NCI-H187 (cell line): ENCODE measurements around the gene KDSR.
A peak's percentile ranks its signal among the peaks of the same experiment; 100 is the strongest.

Experiments used
- DNase-seq, 2 experiments: peaks; one replicate each; lab custom pipeline; 2025; lab: John Stamatoyannopoulos, UW

The KDSR gene

GRCh38 chr18:63367053-63367953, at the start of gene KDSR:
Gene KDSR, minus strand, starts transcription at chr18:63367206. Its CDS starts 88 bp downstream, at chr18:63367118.
- DNase-seq, result peak; percentile 93

- DNase-seq, result no peak
Observed at GRCh38 chr18:63412953-63413352, 45.9 kb upstream of the KDSR start.

- DNase-seq, result no peak
Observed at GRCh38 chr18:63410792-63411191, 43.8 kb upstream of the KDSR start.

- no peak for DNase-seq
Observed at GRCh38 chr18:63409301-63409700, 42.3 kb upstream of the KDSR start.

- DNase-seq, result no peak
Observed at GRCh38 chr18:63407734-63408133, 40.7 kb upstream of the KDSR start.

DNA sequence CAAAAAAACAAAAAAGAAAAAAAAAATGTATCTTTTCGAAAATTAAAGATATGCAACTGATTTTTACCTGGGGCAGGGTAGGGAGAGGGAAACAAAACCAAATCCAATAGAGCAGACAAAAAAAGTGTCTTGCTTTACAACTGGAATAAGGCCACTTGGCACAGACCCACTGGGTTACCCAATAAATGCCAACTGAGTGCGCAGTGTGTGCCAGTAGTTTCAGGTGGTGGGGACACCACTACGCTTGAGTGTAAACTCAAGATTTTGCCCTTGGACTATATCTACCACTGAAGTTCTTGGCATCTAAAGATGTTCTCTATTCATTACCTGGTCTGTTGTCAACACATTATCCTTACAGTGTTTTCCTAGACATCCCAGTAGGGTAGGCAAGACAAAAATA, 39.0 kb upstream of the KDSR start:
- DNase-seq, result no peak

- DNase-seq, result no peak
Observed at GRCh38 chr18:63402246-63403162, 35.5 kb upstream of the KDSR start.

GRCh38 chr18:63399300-63399699, 32.3 kb upstream of the KDSR start:
- DNase-seq, result no peak

DNA sequence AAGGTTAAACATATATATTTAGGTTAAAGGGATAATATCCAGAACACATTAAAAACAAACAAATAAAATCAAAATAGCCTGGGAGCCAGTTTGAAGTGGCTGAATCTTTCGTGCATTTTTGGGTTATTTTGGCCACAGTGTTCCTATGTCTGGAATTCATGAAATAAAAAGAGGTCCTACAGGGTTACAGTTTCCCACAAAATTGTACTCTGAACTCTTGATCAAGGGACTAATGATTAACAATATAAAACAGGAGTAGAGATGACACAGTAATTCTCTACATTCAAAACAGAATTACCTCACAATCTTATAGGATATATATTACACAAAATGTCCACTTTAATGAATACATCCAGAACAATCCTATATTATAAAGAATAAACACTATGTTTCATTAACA, 30.3 kb upstream of the KDSR start:
- DNase-seq, result no peak

DNA sequence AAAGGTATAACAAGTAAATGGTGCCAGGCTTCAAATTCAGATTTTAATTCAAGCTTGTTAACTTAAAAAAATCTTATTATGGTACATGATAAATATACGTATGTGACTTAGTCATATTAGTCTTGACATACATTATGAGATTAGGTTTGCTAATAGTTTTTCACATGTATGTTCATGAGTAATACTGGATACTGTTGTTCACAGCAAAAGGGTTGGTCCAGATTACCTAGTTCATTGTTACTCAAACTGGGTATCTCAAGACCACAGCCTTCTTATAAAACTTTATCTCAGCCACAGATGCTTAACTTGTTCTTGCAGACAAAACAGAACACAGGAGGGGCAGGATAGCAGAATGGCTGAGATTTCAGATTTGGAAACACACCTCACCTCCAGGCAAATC, 28.5 kb upstream of the KDSR start:
- DNase-seq, result no peak

- DNase-seq, result no peak
Observed at GRCh38 chr18:63394954-63395353, 27.9 kb upstream of the KDSR start.

DNA sequence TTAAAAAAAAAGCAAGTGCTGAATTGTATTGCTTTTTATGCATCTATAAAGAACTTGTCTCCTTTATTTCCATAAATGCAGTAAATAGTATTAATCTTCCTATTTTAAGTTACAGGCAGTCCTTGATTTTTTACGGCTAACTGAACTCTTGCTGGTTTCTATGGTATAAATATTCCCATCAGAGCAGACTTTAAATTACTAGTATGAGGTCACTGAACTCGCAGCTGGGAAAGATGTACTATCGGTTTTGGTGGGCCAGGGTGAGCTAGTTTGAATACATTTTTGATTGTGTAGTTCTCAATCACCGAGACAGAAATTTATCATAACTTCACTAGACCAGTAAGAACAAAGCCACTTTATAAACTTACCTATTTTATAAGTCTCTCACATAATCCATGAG, 20.9 kb upstream of the KDSR start:
- DNase-seq, result no peak

DNA sequence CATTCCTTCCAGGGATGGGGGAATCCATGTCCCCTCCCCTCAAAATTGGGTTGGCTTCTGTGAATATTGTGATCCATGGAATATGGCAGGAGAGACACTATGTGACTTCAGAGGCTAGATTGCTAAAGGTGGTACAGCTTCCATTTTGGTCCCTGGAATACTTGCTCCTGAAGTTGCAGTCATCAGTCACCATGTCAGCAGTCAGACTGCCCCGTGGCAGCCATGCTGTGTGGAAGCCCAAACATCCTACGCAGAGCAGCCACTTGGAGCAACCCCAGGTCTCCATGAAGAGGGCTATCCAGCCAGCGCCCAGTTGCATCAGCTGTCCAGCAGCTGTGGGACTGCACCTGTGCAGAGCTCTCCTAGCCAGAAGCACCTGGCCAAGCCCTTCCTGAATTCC, 15.8 kb upstream of the KDSR start:
- no peak for DNase-seq

DNA sequence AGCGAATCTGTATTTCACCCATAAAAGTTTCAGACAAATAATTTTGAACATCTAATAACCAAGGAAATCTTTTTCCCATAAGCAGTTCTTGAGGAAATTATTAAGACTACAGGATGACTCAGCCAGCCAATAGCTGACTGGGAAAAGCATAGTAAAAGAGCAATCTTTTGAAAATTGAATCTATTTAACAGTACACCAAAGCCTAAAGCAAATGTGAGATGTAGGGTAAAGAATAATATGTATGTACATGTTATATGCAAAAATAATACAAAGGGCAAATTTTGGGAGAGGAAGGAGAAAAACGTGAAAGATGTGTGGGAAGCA, 12.6 kb upstream of the KDSR start:
- no peak for DNase-seq

- DNase-seq, result no peak
Observed at GRCh38 chr18:63378919-63379638, 12.1 kb upstream of the KDSR start.

GRCh38 chr18:63377275-63377980, 10.4 kb upstream of the KDSR start:
- no peak for DNase-seq

- no peak for DNase-seq
Observed at GRCh38 chr18:63376538-63376937, 9.5 kb upstream of the KDSR start.

DNA sequence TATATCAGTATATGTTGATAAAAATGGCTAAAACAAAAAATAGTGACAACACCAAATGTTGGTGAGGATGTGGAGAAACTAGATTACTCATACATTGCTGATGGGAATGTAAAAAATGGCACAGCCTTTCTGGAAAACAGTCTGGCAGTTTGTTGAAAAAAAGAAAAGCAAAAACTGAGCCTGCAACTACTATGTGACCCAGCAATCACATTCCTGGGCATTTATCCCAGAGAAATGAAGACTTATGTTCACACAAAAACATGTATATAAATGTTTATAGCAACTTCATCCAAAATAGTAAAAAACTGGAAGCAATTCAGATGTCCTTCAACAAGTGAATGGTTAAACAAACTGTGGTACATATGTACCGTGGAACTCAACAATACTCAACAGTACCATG, 7.5 kb upstream of the KDSR start:
- no peak for DNase-seq

- no peak for DNase-seq
Observed at GRCh38 chr18:63373161-63373560, 6.2 kb upstream of the KDSR start.

GRCh38 chr18:63368611-63369010, 1.6 kb upstream of the KDSR start:
- DNase-seq, result no peak

- DNase-seq, result no peak
Observed at GRCh38 chr18:63366213-63367052, 573 bp downstream of the KDSR start.
